ENCODE results near the gene LTB4R2. TPM values are rescaled to one million over a fixed set of nuclear protein-coding genes. Genes with fewer than 3 reads are reported as not detected.

LTB4R2 gene
- total RNA-seq, 2 donors from 2014 or later: 0.98 to 1.4 TPM

- H3K4me3 ChIP-seq: no peak overlapping the region
- H3K4me1 ChIP-seq: no peaks in the 10 kb centered on the region
- H3K36me3 ChIP-seq: no peaks in the 10 kb centered on the region
- no peak for TF ChIP-seq CTCF (IDR thresholded peaks at IDR 0.05)
- no peaks in the 10 kb centered on the region for H3K9me3 ChIP-seq
- no peak overlapping the region for H3K27ac ChIP-seq
- no peaks in the 10 kb centered on the region for H3K27me3 ChIP-seq
- DNase-seq (ENCODE audit: low spot score): no peak
These were observed 46.3 kb downstream of the LTB4R2 start for GRCh38 chr14:24356208-24356607.

GRCh38 chr14:24360281-24360680 is 50.3 kb downstream of the LTB4R2 start:
- Histone ChIP-seq H3K27ac (no peak overlapping the region), H3K4me1 (peaks cover 0 to 2% of the 10 kb centered on the region in 2 donors), H3K36me3 (no peaks in the 10 kb centered on the region), H3K27me3 (no peaks in the 10 kb centered on the region), H3K9me3 (no peaks in the 10 kb centered on the region), H3K4me3 (no peak overlapping the region)
- DNase-seq (ENCODE audit: low spot score): no peak
- TF ChIP-seq CTCF (IDR thresholded peaks at IDR 0.05): no peak

- no peak for TF ChIP-seq CTCF (IDR thresholded peaks at IDR 0.05)
- no peak overlapping the region for H3K27ac ChIP-seq
- H3K27me3 ChIP-seq: no peaks in the 10 kb centered on the region
- H3K4me1 ChIP-seq: peaks cover 0 to 12% of the 10 kb centered on the region in 2 donors
- H3K4me3 ChIP-seq: no peak overlapping the region
- DNase-seq (ENCODE audit: low spot score): no peak
- no peaks in the 10 kb centered on the region for H3K36me3 ChIP-seq
- H3K9me3 ChIP-seq: no peaks in the 10 kb centered on the region
These were observed 51.4 kb downstream of the LTB4R2 start for GRCh38 chr14:24361326-24361725.

Other genes with a start within 250 kb of the LTB4R2 start
- under 1 TPM in 1 of 2 donors, not detected in 1; 0.24 TPM for gene CPNE6, start 238.6 kb upstream of the LTB4R2 start, total RNA-seq
- 10 to 100 TPM in 1 of 2 donors, 1 to 10 TPM in 1; 1.8 to 10.7 TPM for gene PCK2, start 215.8 kb upstream of the LTB4R2 start, total RNA-seq
- 10 to 100 TPM; 54.1 to 69.8 TPM for gene DCAF11, start 195.4 kb upstream of the LTB4R2 start, total RNA-seq
- 1 to 10 TPM; 2.5 to 5.0 TPM for gene NRL, start 195.2 kb upstream of the LTB4R2 start, total RNA-seq
- gene FITM1, start 179.5 kb upstream of the LTB4R2 start, total RNA-seq: 100 to 1,000 TPM in 1 of 2 donors, 10 to 100 TPM in 1; 74.3 to 180 TPM
- 100 to 1,000 TPM in 1 of 2 donors, 10 to 100 TPM in 1; 72.9 to 112 TPM for gene PSME1, start 173.9 kb upstream of the LTB4R2 start, total RNA-seq
- 10 to 100 TPM in 1 of 2 donors, 1 to 10 TPM in 1; 9.9 to 16.8 TPM for gene EMC9, start 168.5 kb upstream of the LTB4R2 start, total RNA-seq
- gene PSME2, start 163.5 kb upstream of the LTB4R2 start, total RNA-seq: 10 to 100 TPM; 23.1 to 40.6 TPM
- gene RNF31, start 162.6 kb upstream of the LTB4R2 start, total RNA-seq: 10 to 100 TPM; 24.1 to 47.5 TPM
- gene IRF9, start 148.9 kb upstream of the LTB4R2 start, total RNA-seq: 10 to 100 TPM; 29.2 to 33.1 TPM
- gene REC8, start 138.1 kb upstream of the LTB4R2 start, total RNA-seq: 1 to 10 TPM; 3.8 to 5.6 TPM
- gene IPO4, start 121.3 kb upstream of the LTB4R2 start, total RNA-seq: 10 to 100 TPM; 12.1 to 15.7 TPM
- gene TM9SF1, start 114.7 kb upstream of the LTB4R2 start, total RNA-seq: 10 to 100 TPM; 23.5 to 42.7 TPM
- not detected for gene TSSK4, start 104.4 kb upstream of the LTB4R2 start, total RNA-seq
- 10 to 100 TPM; 31.6 to 63.0 TPM for gene CHMP4A, start 96.7 kb upstream of the LTB4R2 start, total RNA-seq
- 10 to 100 TPM; 15.5 to 19.7 TPM for gene MDP1, start 94.1 kb upstream of the LTB4R2 start, total RNA-seq
- 100 to 1,000 TPM; 184 to 206 TPM for gene NEDD8, start 77.8 kb upstream of the LTB4R2 start, total RNA-seq
- 10 to 100 TPM; 28.1 to 31.7 TPM for gene GMPR2, start 77.2 kb upstream of the LTB4R2 start, total RNA-seq
- 10 to 100 TPM; 28.2 to 36.3 TPM for gene TINF2, start 67.5 kb upstream of the LTB4R2 start, total RNA-seq
- gene TGM1, start 47.0 kb upstream of the LTB4R2 start, total RNA-seq: 10 to 100 TPM; 11.9 to 36.9 TPM
- 10 to 100 TPM; 21.3 to 22.2 TPM for gene RABGGTA, start 38.5 kb upstream of the LTB4R2 start, total RNA-seq
- gene DHRS1, start 10.4 kb upstream of the LTB4R2 start, total RNA-seq: 10 to 100 TPM; 10.1 to 13.7 TPM
- gene NOP9, start 10.3 kb upstream of the LTB4R2 start, total RNA-seq: 10 to 100 TPM; 13.9 to 15.5 TPM
- 1 to 10 TPM; 2.0 to 6.6 TPM for gene CIDEB, start 2.2 kb upstream of the LTB4R2 start, total RNA-seq
- gene LTB4R, start 1.4 kb downstream of the LTB4R2 start, total RNA-seq: 1 to 10 TPM; 1.9 to 3.0 TPM
- 10 to 100 TPM; 17.1 to 25.5 TPM for gene ADCY4, start 24.9 kb downstream of the LTB4R2 start, total RNA-seq
- gene RIPK3, start 29.9 kb downstream of the LTB4R2 start, total RNA-seq: 1 to 10 TPM; 1.9 to 3.8 TPM
- 10 to 100 TPM; 12.5 to 13.4 TPM for gene NFATC4, start 58.0 kb downstream of the LTB4R2 start, total RNA-seq
- 10 to 100 TPM in 1 of 2 donors, 1 to 10 TPM in 1; 6.0 to 10.1 TPM for gene NYNRIN, start 88.9 kb downstream of the LTB4R2 start, total RNA-seq
- 1 to 10 TPM in 1 of 2 donors, under 1 TPM in 1; 0.48 to 1.4 TPM for gene CBLN3, start 119.5 kb downstream of the LTB4R2 start, total RNA-seq
- 10 to 100 TPM; 16.3 to 23.0 TPM for gene KHNYN, start 119.8 kb downstream of the LTB4R2 start, total RNA-seq
- gene SDR39U1, start 132.6 kb downstream of the LTB4R2 start, total RNA-seq: 10 to 100 TPM; 49.2 to 55.1 TPM
- gene CMA1, start 198.1 kb downstream of the LTB4R2 start, total RNA-seq: not detected

Measured in right atrium auricular region (tissue), 2 donors.